GM19035 (cell line): ENCODE results near the gene KRTAP13-4.

Source experiments
- ATAC-seq: cut with Tn5 transposase; IDR thresholded peaks from one replicate; pipeline ENCODE4 v1.9.1; 2021; ENCODE audit not compliant: unreplicated experiment

KRTAP13-4 gene, protein sequence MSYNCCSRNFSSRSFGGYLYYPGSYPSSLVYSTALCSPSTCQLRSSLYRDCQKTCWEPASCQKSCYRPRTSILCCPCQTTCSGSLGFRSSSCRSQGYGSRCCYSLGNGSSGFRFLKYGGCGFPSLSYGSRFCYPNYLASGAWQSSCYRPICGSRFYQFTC

DNA sequence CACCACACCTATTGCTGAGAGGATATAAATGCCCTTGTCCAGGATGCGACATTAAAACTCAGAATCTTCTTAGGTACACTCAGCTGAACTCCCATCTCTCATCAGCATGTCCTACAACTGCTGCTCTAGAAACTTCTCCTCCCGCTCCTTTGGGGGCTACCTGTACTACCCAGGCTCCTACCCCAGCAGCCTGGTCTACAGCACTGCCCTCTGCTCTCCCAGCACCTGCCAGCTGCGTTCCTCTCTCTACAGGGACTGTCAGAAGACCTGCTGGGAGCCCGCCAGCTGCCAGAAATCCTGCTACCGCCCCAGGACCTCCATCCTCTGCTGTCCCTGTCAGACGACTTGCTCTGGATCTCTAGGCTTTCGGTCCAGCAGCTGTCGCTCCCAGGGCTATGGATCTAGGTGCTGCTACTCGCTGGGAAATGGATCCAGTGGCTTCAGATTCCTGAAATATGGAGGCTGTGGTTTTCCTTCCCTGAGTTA is at the start of gene KRTAP13-4:
Gene KRTAP13-4 (plus strand): TSS at position 51 of the 486 bp plus-strand sequence. CDS start 56 bp downstream, at position 107.
- ATAC-seq, result no peak

DNA sequence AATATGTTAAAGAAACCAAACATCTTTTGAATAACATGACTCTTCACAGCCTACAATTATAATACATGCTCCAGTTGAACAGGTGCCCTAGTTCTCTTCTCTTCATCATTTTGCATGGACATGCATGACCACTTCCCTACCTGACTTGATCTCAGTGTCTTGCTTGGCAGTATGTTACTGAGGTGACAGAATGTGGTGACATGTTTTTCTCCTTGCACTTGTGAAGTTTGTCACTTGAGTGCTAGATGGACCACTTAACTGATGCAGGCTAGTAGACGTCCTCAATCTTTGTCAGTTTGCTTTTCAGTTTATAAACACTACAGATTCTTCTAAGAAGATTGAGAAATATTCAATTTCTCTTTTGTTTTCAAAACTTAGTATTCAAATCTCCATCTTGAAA is 47.8 kb upstream of the KRTAP13-4 start:
- no peak for ATAC-seq

DNA sequence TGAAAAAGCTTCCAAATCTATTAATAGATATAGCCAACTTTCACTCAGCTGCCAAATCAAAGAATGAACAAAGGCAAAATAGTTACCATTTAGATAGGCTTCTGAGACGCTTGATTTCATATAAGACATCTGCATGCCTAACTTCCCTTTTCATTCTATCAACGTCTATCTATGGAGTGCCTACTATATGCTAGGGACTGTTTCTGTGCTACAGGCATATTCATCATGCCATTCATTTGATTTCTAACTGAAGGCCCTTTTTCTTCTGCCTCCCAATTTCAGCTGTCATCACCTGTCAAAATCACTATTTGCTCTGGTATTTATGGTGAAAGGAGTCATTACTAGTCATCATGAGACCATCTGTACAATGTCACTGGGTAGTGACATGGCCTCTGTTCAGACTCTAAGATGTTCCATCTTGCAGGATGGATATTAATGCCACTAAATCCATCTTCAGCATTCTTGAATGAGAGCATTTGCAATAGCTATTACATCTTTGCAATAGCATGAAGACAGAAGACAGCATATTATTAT is 38.5 kb upstream of the KRTAP13-4 start:
- no peak for ATAC-seq

DNA sequence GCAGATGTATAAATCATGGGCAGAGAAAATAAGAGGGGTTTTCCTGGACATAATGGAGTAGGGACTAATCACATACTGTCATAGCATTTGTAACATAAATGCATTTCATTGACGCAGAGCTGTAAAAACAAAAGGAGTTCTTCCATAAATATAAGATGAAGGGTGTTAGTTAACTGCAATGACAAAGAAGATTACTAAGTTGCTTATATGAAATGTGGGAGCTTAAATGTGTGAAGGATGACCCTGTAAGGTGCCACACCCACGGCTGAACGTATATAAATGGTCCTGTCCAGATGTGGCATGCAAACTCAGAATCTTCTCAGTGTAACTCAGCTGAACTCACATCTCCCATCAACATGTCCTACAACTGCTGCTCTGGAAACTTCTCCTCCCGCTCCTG is 34.3 kb upstream of the KRTAP13-4 start, which contains the start of gene KRTAP13-1:
Gene KRTAP13-1 (plus strand): TSS at position 301 of the 400 bp plus-strand sequence. CDS start 56 bp downstream, at position 357.
- no peak for ATAC-seq

DNA sequence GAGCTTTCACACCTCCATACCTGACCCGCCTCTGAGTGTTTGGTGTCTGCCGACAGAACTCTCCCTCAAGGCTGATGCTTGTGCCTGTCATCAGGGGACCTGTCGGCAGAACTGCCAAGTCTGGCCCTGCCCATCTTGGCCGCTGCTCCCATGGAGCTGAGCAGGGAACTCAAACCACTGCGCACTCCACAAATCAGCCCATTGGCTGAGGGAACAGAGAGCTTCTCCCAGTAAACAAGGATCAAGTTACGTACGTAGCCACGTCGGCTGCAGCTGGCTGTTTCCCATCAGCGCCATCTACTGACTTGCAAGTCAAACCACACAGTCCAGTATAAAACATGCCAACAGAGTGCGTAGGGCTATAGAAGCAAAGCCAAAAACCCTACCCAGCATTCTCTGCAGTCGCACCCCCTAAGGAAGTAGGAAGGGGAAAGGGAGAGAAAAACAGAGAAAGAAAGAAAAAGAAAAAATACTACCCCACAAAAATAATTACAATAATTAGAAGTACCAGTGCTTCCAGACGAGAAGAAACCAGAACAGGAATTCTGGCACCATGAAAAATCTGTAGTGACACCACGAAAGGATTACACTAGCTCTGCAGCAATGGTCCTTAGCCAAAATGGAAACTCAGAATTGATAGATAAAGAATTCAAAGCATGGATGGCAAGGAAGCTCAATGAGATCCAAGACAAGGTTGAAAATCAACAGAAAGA is 21.1 kb upstream of the KRTAP13-4 start:
- ATAC-seq, result no peak

DNA sequence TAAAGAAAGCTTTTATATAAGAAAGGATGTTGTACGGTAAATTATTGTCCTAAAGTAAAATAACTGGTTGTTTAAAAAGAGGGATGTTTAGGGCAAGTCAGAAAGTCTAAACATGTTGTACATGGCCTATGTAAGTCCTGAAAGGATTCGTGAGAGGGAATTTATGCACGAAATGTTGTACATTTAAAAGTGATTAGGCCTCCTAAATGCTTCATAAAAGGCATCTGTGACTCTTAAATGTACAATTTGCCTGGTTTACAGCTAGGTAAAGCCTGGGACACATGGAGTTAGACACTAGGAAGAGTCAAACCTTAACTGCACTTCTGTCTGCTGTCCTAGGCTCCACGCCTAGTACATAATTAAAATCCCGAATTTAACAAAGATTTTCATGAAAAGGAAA is 14.0 kb upstream of the KRTAP13-4 start:
- ATAC-seq, result no peak

DNA sequence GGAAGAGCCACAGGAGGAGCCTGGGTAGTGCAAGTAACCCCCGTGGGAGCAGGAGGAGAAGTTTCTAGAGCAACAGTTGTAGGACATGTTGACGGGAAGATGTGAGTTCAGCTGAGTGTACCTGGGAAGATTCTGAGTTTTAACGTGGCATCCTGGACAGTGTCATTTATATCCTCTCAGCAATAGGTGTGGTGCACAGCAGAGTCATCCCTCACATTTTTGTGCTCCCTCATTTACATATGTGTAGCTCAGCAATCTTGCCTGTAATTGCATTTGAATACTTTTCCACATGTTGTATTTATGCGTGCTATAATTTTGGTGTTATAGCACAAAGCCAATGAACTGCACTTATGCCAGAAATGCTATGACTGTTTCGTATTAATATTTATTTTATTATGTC is 4.2 kb upstream of the KRTAP13-4 start, which contains the start of gene KRTAP13-3:
Gene KRTAP13-3 (minus strand): TSS at position 101 of the 400 bp plus-strand sequence. CDS start 14 bp downstream, at position 87.
- ATAC-seq, result no peak

DNA sequence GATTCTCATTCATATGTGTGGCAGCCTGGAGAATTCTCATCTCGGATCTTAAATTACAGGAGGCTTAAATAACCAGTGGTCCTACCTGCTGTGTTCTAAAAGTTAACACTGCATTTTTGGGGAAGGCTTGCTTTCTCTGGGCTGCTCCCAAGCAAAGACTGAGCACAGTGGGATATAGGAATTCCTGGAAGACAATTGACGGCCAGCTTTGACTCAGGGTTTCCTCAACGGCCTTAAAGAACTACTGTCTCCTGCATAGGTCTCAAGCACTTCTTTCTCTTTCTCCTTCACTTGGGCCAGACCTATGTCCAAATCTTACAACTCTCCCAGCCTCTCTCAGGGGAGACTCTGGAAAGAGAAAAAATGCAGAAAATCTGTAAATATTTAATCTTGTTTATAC is 3.3 kb upstream of the KRTAP13-4 start:
- no peak for ATAC-seq

DNA sequence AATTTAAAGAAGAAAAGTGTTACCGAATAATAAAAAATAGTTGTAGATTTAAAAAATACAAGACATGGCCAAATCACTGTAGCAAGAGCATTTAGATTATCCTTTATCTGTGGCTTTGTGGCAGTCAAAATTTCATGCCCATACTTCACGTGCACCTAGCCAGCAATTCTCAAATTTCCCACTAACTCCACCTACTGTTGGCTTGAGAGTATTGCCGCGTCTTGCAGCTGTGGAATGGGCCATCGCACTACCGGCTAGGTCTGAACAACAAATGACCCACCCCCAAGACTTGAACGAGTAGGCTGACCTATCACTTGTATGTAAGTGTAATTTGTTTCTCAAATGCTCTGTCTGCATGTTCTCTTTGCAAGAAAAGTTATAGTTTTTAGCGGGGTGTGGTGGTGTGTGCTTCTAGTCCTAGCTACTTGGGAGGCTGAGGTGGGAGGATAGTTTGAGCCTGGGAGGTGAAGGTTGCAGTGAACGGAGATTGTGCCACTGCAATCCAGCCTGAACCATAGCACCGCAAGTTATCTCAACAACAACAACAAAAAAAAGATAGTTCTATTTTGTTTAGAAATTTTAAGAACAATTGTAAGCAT is 4.1 kb downstream of the KRTAP13-4 start:
- peak; percentile 55 for ATAC-seq

DNA sequence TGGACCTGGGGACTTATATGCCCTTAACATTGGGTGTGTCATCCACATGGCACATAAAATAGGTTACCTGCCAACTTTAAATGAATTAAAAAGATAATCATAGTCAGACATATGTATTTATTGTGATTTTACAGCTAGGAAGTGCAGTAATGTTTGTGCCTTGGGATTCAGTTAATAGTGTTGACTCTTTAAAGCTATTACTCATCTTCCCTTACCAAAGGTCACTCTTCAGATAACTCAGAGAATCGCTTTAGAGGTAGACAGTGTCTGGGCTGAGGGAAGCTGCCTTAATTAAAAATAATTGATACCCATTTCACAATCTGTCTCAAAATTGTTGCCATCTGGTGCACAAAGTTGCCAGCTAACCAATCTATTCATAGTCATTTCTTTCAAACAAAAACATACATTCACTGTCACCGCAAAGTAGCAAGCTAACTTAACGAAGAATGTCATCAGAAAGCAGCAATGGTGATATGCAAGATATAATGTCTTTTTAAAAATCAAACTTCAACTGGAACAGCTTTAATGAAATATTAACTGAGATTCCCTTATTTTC is 7.1 kb downstream of the KRTAP13-4 start:
- ATAC-seq, result no peak

DNA sequence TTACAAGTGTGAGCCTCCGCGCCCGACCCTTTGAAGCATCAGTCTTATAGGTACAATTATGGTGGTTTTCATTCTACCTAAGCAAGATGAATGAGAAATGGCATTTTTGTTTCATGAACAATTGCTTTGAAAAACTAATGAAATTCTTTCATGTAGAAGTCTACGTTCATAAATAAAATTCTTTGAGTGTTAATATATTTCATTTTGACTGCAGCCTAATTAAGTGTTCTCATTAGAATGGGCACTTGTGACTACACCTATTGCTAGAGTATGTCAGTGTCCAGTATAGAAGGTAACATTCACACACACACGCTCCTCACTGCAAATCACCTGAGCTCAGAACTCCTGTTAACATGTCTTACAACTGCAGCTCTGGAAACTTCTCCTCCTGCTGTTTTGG is 10.0 kb downstream of the KRTAP13-4 start, which contains the start of gene KRTAP15-1:
Gene KRTAP15-1 (plus strand): TSS at position 301 of the 400 bp plus-strand sequence. CDS start 53 bp downstream, at position 354.
- no peak for ATAC-seq

DNA sequence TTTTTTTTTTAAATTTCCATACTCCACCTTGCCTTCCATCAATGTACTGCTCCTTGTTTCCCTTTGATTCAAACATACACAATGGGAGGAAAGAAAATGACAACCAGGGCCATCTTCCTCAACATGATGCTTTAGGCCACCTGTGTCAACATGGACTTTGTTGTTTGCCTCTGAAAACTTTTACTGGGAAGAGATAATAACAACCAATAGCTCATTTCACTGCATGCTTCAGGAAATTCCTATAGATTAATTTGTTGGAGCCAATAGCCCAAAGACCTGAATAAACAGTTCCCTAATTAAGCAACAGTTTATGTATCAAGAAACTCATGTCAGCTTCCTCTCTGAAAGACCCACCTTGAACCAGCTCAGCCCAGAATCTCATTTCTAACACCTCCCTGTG is 13.2 kb downstream of the KRTAP13-4 start:
- no peak for ATAC-seq

DNA sequence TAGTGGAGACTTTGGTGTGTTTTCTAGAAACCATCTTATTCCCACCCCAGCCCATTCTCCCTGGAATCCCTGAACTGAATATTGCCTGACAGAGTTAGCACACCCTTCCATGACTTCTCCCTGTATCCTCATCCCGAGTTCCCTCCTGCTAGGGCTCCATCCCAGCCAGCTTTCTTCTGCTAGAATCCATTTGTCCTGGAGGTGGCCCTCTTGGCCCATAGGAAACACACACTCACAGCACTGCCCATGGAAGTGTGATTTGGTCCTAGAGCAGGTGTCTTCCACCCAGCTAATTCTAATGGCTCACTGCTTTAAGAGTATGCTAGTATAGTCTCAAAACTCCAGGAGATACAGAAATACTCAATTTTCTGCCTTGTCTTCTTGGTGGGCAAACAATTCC is 14.2 kb downstream of the KRTAP13-4 start:
- no peak for ATAC-seq

DNA sequence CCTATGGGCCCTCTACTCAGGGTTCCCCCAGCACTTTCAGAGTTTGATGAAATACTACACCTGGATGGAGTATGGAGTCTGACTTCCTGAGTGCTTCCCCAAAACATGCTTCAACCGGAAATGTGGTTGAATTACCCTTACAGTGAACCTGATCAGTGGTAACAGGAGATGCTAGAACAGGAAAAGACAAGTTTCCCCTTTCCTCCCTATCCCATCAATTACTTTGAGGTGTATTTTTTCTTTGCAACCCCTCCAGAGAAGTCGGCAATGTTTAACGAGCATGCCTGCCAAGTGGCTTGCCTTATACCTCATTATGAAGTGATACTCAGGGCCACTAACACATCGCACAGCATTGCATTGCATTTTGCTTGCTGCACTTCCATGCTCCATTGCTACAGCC is 17.0 kb downstream of the KRTAP13-4 start:
- ATAC-seq, result no peak

DNA sequence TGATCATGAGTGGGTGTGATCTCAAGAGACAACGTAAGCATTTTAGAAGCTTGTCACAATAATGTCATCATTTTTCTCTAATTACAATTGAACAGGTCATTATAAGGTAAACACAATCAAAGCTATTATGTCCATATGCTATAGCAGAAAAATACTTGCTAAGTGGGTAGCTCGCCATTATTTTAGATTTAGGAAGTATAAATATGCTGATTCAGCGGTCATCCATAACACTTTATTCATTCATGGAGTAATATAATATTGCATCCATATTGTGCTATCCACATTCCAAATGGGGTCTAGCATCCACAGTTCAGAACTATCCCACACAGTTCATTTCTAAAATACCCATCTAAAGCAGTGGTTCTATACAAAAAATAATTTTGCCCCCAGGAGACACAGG is 18.5 kb downstream of the KRTAP13-4 start:
- no peak for ATAC-seq

DNA sequence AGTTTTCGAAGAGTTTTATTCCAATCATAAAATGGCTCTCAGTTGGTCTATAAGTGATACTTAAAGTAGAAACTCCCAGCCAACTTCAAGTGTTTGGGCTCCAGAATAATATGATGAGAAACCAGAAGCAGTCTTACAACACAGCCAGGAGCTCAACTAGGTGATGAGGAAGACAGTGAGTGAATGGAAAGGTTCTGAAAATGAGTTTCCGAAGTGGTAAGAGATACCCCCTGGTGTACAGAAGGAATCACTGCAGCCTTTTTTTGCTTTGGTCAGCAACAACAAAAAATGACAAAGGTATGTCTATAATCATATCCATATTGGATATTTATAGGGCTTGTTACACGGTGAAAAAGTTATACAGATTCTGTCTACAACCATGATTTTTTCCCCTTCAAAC is 33.7 kb downstream of the KRTAP13-4 start:
- ATAC-seq, result no peak

DNA sequence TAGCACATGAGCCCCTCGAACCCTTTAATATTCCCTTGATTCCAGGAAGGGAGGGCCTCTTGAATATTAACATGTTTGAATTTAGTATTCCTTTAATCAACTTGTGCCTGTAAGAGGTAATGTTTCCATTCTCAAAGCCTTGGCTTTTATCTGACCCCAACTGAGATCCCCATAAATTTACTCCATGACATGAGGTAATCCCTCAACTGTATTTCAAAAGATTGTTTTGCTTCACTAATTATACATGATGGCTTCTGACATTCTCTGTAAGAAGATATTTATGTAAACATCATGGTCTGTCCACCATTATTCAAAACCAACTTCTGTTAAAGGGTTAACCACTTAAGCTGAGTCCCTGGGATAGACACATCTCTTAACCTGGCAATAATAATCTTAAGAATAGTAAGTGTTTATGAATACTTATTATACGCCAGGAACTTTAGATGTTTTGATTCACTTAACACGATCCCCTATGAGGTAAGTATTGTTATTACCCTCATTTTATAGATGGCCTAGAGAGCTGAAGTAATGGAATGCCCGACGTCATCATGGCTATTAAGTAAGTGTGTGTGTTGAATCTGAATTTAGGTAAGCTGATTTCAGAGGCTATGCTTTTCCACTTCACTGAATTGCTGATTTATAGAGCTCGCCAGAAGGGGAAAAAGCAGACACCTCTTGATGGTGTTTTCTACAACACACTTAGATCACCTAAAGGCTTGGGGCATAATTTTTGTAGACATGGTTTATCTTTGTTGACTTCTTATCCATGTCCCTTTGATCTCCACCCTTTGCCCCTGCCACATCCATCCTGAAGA is 39.1 kb downstream of the KRTAP13-4 start:
- ATAC-seq, result no peak

DNA sequence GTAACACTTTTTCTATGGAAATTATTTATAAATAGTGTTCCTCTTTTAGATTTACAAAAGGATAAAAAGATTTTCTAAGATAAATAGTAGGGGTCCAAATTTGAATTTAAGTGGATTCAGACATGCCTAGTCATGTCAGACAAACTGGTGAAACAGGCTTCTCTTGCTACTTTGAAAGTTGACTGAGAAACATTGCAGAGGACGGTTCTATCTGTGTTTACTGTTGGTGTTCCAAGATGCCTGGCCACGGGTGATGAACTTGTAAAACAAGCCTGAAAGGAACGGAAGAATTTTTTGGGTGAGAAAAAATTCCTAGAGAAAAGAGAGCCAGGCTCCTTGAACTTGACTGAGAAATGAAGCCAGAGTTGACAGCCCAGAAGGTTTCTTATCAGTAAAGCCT is 48.0 kb downstream of the KRTAP13-4 start:
- no peak for ATAC-seq

DNA sequence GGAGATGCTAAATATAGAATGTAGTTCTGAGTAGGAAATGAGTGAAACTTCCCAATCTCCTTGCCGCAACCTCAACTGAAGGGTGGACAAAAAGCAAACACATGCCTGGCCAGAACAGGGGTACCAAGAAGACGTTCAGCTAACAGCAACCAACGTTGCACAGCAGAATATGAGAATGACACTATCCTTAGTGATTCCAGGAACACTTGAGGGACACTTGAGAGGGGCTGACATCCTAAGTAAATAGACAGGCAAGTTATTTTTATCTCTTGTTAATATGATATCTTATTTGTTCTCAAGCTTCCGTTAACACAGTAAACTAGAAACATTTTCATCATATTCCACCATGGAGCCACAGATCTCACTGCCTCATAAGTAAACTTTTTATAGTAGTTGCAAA is 49.2 kb downstream of the KRTAP13-4 start:
- no peak for ATAC-seq

DNA sequence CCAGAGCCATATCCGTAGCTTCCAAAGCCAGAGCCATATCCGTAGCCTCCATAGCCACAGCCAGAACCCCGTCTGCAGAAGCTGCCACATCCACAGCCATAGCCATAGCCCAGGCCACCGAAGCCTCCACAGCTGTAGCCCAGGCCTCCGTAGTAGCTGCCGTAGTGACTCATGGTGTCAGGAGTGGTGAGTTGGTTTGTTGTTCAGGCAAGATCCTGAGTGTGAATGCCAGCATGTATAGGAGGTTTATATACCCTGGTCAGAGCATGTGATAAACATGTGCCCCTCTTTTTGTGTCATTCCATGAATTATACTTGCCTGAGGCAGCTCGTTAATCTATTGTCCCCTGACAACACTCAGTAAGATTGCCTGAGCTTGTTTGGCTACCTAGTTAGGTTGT is 50.1 kb downstream of the KRTAP13-4 start, which contains the start of gene KRTAP19-1:
Gene KRTAP19-1 (minus strand): TSS at position 223 of the 400 bp plus-strand sequence. CDS start 50 bp downstream, at position 173.
- no peak for ATAC-seq
